DMS53 (cell line): ENCODE results near the gene CPS1.

Experiments used
- DNase-seq: peaks from one replicate; lab custom pipeline; 2025; lab: John Stamatoyannopoulos, UW

The CPS1 gene

DNA sequence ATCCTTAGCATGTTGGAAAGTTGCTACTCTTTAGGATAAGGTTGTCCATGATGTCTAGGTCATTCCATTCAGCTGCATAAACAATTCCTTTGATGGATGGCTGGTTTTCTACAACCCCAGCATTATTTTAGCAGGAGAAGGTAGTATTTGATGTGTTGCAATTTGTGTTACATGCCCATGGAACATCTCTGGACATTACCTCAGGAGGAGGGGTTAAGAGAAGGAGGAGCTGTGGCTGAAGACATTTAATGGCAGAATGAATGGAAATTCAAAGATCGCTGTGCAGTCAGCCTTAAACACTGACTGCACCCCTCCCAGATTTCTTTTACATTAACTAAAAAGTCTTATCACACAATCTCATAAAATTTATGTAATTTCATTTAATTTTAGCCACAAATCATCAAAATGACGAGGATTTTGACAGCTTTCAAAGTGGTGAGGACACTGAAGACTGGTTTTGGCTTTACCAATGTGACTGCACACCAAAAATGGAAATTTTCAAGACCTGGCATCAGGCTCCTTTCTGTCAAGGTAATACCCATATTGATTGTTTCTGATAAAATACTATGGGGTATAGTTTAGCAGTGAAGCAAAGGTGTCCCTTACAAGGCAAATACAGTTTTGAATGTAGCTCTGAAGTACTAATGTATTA is at the start of gene CPS1:
TSS of gene CPS1 (plus strand) at position 271 of the 652 bp plus-strand sequence. CDS start at position 406, 135 bp downstream.
- no peak for DNase-seq

DNA sequence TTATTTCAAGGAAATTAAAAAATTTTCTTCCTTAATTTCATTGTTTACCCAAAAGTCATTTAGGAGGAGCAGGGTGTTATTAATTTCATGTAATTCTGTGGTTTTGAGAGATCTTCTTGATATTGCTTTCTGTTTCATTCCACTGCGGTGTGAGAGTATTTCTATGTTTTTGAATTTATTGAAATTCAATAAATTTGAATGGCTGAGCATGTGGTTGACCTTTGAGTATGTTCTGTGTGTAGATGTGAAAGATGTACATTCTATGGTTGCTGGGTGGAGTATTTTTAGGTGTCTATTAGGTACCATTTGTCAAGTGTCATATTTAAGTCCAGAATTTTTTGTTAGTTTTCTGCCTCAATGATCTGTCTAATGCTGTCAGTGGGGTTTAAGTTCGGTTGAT is 40.5 kb upstream of the CPS1 start:
- no peak for DNase-seq

DNA sequence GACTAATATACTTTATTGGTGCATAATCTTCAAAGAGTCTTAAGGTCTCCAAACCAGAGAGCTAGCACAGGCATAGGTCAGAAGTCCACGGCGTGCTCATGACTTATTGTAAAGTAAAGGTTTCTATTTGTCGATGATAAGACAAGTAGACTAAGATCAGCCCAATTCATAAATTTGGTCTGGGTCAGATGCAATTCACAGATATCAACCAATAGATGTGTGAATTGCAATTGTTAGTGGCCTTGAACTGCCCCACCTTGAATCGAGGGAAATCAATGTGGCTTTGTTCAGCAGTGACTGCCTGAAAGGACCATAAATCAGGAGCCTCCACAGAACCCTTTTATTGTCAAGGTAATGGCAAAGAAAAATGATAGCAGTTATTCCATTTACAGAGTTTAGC is 39.1 kb upstream of the CPS1 start:
- DNase-seq = no peak

DNA sequence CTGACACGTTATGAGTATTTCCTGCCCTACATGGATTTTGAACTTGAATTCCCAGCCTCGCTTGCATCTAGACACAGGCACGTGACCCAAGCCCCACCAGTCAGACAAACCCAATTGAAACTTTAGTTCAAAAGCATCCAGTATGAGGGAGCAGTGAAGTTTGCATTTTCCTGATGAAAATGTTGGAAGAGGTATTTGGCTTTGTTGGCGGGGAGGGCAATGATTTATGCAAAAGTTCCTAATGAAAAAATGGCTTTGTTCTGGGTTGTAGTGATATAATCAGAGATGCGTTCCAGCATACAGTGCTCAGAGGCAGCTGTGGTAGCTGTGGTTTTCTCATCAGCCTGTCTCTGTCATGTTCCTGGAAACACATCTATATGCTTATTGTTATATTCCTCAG is 36.8 kb upstream of the CPS1 start:
- no peak for DNase-seq

DNA sequence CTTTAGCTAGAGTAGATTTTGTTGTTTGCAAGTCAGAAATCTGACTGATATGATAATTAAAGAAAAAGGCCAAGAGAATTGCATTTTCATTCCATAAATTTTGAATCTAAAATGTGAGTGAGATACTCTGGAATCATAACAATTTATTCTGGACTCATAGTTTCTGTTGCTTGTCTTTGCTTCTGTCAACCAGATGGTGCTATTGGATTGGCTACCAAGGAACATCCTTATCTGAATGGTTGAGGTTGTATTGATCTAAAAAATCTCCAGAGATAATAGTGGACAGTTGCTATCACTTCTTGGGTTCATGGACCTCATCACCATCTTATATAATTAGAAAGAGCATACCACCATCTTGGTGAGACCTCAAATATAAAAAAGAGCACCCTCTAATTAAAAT is 34.0 kb upstream of the CPS1 start:
- no peak for DNase-seq

DNA sequence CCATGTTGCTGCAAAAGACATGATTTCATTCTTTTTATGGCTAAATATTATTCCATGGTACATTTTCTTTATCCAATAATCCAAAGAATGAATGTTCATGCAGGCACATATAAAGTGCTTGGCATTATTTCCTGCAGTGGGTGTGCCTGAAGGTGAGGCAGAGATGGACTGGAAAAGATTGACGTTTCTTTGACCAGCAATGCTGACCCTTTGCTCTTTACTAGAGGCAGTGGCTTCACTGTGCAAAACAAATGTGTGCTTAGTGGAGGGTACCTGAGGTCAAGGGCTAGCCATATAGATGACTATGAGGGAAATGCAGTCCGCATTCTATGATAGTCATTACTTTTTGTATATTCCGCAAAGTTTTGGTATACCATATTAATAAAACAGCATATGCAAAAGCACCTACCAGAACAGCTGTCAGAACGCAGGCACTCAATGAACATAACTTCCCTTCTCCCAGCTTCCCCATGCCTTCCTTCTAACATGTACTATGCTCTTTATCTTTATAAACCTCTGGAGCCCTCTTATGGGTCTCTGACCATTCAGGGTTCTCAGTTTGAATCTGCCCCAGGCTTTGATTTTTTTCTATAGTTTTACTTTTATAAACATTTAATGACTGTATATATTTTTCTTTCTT is 32.6 kb upstream of the CPS1 start:
- DNase-seq = no peak

DNA sequence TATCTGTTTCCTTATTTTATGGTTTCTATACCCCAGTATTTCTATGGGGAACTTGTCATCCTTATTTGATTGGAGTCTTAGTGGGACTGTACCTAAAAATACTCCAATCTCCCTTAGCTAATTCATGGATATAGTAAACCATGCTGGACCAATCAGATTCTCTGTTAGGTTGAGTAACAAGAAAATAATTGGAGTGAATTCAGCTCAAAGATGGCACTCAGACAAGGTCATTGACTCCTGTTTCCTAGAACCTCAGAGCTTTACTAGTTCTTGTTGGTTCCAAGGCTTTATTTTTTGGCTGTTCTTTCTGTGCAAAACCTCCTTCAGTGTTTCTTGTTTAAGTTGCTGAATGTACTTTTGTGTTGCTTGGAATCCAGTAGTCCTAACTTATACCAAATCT is 31.9 kb upstream of the CPS1 start:
- DNase-seq = no peak

DNA sequence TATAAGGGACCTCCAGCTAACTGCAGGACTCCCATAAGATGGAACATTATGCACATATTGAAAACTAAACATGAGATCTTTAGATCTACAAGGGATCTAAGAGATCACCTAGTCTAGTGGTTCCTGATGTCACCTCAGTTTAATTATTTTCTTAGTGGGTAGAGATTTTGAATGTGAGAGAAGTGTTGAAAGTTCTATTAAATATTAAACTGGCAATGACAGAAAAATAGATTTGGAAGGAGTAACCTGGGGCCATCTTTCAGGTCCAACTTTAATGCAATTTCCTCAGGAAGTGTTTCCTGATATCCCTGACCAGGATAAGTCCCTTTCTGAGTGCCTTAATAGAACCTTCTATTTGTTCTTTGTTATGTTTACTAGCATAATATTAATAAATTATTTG is 29.1 kb upstream of the CPS1 start:
- DNase-seq = no peak

DNA sequence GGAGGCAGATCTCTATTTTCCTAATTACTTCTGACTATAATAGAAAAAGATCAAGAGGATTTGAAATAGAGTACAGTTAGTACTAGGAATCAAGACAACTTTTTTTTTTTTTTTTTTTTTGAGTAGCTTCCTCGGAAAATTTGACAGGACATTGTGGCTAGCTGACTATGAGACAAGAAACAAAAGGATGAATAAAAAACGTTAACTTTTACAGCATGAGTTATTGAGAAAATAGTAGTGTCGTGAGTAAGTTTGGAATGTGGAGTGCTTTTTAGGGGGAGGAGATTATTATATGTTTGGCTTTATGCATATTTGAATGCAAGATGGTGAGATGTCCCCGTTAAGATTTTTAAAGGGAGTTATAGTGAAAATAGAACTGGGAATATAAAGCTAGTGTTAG is 27.7 kb upstream of the CPS1 start:
- DNase-seq = no peak

DNA sequence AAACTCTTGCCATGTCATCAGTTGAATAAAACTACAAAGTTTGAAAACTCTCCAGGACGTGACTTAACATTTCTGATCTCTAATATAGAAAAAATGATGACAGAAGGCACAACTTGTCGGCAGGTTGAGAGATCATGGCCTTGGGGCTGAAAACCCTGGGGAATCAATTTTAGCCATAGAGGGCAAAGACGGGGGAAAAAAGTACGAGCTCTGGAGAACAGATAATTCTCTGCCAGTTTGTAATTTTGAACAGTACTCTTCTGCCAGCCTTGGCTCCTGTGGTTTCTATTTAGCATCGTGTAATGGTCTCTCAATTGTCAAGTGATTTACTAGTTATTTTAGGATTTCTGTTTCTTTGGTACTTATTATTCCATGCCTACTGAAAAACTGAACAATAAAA is 25.3 kb upstream of the CPS1 start:
- no peak for DNase-seq

DNA sequence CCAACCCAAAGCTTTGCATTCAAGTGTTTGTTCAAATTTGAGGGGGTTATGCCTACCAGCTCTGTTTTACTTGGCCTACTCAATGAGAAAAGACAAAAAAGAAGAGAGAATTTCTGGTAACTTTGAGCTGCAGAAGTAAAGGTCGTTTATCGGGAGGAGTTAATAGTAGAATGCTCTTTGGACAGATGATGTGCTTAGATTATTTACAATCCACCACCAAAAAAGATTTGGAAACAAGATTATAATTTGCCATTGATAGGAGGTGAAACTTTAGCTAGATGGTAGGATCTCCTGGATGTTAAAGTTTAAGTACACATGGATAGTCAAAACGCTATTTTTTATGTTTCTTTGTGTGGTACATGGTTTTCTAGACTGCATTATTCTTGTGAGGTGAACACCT is 24.9 kb upstream of the CPS1 start:
- DNase-seq = no peak

DNA sequence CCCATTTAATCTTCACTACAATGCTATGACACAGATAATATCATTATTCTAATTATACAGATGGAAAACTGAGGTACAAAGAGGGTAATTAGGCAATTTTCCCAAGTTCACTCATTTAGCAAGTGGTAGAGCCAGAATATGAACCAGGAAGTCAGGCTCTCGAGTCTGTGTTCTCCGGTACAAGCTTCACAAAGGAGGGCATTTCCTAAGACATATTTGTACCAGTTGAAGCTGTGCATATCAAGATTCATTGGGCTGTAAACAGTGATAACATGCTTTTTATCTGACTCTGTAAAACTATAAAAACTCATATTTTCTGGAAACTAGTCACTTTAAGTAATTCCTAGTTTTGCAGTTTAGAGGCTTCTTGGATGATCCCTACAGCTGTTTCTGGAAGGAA is 23.0 kb upstream of the CPS1 start:
- DNase-seq = no peak

DNA sequence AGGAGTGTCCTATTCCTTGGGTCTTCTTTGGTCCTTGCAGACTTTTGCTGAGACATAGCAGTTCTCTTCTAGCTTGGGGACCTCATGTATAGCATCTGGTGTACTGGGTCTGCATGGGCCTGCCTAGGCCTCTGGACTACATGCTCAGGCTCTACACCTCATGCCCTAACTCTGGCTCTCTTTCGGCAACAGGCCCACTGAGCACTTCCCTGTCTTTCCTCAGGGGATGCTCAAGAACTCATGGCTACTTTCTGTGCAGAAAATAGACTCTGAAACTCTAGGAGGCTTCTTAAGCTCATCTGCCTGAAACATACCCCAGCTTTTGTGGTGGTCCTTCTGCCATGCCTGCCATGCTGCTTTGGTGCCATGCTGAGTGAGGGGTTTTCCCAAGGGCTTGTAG is 21.5 kb upstream of the CPS1 start:
- DNase-seq = no peak

DNA sequence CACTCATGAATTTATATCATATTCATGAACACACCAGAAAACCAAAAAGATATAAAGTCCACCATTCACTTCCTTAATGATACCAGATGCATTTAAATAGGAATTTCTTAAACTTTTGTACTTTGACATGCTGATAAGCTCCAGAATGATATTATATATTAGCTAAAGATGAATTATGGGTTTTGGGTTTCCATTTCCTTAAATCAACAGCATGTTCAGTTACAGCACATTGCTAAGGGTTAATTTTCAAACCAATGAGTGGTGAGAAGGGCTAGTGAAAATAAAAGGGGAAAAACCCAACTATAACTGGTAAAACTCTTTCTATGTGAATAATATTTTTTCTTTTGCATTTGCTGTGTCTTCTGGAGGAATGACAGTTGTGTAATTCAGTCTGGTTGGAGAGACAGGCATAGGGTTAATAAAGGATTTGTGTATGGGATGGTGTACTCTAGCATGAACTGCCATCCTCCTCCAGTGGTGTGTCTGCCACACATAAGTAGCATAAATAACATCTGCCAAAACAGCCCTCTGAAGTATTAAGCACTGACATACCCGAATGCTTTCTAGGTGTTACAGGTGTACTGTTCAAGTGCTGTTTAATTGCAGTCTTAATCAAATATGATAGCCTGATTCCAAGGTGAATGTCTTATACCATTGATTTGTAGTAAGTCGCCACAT is 19.3 kb upstream of the CPS1 start:
- DNase-seq = no peak

DNA sequence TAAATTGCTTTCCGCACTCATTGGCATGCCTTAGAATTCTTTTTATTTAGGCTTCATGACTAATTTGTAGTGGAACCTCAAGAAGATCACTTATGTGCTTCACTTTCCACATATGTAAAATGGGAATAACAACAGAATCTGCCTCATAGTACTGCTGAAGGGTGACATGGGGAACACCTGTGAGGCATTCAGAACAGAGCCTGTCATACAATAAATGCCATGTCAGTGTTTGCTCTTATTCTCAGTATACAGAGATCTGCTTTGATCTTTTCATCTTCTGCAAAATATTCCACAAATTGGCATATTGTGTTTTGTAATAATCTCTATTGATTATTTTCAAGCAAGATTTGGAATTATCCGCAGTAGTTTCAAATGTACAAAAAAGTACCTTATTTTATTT is 17.4 kb upstream of the CPS1 start:
- peak; percentile 4 for DNase-seq

DNA sequence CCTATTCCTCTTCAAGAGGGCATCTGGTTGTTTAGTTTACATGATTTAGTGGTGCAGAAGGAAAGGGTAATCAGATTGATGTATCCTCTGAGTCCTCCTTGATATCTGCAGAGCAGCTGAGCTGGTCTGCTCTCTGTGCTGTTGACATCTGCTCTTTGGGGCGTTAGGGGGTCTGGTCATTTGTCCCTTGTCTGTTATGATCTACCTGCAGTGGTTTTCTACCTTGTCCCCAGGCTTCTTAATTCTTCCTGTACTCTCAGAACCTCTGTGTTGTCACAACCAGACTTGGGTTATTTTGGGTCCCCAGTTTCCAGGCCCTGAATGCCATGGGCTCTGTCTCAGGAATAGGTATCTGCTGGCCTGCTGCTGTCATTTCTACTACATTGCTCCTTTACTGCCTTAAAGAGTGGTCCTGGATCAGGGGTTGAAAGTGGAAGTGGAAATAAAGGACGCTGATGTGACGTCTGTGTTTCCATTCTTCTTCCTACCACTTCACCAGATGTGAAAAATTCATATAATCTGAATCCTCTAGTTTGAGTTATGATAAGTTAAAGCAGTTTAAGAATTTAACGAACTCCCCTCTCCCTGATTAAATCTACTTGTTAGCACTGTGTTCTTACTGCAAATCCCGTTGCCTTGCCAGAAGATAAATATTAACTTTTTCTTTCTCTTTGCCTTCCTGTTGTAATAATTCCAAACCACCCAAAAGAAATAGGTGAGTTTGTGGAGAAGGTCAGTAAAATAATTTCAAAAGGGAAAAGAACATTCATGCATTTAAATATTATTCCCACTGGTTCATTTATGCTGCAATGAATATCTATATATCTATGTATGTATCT is 16.6 kb upstream of the CPS1 start:
- no peak for DNase-seq

DNA sequence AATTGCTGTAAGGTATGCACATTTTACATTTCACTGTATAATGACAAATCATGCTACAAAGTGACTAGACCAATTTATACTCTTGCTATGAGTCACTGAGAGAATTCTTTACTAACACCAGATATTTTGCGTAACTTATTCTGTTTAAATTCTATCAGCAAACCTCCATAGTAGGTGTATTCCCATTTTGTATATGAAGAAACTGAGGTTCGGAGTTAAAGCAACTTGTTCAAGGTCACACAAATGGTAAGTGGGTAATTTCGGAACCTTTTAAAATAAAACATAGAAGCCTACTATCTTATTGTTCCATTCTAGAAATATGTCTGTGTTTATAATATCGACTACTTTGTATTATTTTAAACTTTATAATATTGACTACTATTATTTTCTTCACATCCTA is 15.9 kb upstream of the CPS1 start:
- DNase-seq = no peak

DNA sequence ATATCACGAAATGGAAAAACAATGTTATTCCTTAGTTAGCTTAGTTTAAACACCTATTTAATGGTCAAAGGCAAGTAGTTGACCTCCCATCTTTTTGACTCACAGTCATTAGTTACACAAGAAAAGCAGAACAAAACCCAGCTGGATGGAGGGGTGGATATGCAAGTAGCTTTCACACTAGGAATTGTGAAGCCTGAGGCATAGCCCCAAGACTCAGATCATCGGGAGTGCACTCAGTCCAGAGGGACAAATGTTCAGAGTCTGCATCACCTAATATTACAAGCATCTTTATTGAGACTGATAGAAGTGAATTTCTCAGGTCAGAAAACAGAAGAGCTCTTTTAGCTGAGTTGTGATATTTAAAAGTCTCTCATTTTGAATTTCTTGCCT is 15.5 kb upstream of the CPS1 start:
- DNase-seq = no peak

DNA sequence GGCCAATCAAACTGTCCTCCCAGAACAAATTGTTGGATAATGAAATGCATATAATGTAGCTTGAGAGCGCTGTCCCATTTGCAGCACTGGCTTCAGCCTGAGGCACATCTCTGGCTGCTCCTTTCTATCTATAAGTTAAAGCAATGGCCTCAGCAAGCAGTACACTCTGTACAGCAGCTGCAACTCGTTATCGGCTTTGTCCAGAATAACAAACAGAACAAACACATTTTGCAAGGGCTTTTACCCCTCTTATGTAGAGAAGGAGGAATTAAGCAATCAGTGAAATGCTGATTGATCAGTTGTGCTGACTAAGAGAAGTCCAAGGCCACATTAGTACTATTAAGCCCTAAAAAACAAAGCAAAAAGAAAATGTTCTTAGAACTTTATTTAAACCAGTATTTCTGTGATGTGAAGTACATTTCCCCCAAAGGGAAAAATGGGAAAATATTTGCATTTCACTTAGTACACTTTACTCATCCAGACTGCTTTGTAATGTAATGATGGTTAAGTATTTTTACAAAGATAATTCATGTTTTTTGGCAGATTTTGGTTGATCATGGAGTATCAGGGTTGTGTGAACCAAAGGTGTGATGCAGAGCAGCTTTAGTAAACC is 15.0 kb upstream of the CPS1 start:
- DNase-seq = peak; percentile 2

DNA sequence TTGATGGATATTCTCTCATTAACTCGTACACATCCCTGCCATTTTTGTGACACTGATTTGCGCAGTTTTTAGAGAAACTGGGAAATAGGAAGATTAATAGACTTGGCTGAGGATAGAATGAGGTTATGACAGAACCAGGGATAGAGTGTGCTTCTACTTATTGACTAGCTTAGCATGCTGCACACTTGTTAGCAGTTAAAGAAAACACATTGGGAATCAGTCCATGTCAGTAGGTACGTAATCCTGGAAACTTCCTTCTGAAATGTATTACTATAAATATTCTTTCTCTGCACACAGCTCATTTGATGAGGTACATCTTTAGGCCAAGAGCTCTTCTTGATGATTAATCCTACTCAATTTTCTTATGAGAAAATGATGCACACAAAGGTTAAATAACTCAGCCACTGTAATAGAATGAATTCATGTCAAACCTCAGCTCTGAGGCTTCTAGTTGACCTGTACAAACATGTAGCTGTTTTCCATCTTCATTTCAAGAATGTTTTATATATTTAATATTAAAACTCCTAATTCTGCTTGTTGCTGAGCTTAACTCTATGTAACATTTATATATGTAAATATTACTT is 12.3 kb upstream of the CPS1 start:
- DNase-seq = no peak

DNA sequence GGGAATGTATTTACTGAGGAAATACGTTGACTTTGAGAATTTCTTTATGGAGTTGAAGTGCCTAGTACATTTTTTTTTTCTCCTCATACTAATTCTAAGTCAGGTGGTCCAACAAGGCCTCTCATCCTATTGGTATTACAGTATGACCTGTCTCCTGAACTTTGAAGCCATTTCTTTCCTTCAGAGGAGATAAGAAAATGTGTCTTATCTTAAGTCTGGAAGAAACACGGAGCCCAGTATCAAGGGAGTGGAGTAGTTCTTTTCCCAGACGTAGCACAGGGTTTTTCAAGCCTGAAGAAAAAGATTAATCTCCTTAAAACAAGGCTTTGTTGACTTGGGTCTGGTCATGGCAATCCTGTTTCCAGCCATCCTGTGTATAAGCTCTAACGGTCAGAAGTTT is 11.6 kb upstream of the CPS1 start:
- DNase-seq = no peak
